ENCODE data around the gene UNC5A.

Gene UNC5A

GRCh38 chr5:176881816-176882566 is 71.6 kb downstream of the UNC5A start:
- no peak for DNase-seq

DNA sequence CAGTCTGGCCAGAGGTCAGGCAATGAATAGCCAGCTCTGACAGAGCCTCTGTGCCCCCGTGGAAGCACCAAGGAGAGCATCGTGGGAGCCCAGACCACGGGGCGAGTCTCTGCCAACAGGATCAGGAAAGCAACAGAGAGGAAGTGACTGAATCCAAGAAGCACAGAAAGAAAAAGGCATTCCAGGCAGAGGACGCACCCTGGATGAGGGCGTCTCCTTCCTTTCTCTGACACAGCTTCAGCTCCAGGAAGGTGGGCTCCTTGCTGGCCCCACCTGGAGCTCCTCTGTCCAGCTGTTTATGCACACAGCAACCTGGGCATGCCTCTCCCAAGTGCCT is 72.2 kb downstream of the UNC5A start:
- DNase-seq, result no peak

GRCh38 chr5:176883700-176884570 is 73.6 kb downstream of the UNC5A start:
- DNase-seq, result no peak

DNA sequence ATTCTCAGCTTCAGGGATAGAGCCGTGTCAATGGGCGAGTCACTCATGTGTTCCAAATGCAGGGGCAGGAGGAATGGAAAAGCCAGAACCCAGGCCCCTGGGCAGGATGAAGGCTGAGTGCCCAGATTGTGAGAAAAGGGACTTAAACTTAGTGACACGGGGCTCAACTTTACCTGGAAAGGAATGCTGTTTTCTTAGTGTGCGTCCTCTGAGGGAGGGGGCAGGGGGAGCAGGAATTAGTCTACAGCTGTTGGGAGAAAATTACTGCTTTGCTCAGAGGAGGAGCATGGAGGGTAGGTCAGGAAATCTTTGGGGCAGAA is 74.2 kb downstream of the UNC5A start:
- no peak for DNase-seq

DNA sequence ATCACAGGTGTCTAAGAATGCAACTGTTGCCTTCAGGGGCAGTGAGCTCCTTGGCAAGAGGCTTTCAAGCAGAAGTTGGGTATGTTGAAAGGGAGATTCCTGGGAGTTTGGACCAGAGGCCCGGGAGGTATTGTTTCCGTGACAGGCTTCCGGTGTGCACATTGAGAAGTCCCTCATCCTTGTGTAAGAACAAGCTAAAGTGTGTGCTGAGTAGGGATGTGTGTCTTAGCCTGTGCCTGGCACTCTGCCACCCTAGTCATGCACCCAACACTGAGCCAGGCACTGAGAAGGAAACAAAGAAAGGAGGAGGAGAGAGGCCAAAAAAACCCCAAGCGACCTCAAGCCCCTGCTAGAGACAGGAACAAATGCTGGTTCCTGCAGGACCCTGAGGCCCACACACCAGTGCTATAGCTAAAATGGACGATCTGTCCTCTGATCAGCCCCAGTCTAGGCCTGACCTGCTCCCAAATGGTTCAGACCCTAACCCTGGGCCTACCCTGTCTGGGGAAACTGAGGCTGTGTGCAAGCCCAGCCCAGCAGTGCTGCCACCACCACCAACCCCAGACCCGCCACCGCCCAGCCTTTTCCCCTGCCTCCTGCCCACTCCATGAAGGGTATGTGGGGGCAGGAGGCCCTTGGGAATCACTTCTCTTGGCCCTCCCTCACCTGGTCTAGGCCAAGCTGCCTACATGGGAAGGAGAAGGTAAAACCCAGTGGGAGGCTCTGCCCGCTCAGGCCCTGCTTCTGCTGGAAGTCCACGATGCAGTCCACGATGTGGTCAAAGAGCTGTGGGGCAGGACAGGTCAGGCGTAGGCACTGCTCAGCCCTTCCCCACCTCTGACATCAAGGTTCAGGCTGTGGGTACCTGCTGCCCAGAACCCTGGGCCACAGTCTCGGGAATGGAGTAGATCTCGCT is 76.2 kb downstream of the UNC5A start:
- no peak for DNase-seq

- no peak for DNase-seq
Observed at GRCh38 chr5:176887252-176887849, 77.0 kb downstream of the UNC5A start.

DNA sequence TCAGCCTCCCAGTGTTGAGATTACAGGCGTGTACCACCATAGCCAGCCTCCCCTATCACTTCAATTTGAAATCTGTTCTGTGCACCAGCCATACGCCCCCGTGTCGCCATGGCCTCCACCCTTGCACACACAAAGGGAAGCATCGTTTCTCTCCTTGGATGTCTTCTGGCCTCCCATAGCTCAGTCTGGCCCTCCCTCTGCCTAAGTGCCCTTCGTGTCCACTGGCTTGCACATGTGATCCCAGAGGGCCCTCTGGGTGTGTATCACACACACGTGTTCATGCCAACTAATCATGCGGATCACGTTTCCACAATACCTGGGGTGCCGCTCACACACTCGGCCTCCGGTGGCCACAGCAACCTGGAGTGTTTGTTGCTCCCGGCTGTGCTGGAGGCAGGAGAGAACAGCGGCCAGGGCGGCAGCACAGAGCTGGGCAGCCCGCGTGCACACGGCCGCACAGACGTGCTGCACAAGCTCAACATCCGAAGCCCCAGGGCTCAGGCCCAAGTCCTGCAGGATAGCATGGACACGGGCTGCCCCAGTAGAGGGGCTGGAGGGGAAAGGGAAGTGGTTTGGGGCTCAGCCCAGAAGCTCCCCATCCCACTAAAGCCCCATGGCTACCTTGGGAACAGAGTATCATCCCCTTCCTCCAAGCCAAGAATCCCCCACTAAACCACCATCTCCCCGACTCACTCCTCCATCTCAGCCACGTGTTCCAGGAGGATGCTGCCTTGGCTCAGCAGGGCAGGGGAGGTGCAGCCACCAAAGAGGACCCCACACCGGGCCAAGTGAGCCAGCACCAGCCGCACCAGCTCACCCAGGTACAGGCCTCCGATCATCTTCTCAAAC is 77.9 kb downstream of the UNC5A start:
- no peak for DNase-seq

DNA sequence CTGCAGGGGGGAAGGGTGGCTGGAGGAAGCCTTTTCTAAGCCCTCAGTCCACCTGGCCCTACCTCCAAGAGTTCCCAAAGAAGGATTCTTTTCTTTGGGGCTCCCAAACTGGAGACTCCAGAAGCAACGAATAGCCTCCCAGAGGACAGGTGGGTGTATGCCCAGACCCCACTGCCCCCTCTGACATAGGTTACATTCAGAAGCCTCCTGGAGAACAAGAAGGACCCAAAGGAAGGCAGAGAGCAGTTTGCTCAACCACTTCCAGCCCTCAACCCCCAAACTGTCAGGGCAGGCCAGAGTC is 78.5 kb downstream of the UNC5A start:
- no peak for DNase-seq

DNA sequence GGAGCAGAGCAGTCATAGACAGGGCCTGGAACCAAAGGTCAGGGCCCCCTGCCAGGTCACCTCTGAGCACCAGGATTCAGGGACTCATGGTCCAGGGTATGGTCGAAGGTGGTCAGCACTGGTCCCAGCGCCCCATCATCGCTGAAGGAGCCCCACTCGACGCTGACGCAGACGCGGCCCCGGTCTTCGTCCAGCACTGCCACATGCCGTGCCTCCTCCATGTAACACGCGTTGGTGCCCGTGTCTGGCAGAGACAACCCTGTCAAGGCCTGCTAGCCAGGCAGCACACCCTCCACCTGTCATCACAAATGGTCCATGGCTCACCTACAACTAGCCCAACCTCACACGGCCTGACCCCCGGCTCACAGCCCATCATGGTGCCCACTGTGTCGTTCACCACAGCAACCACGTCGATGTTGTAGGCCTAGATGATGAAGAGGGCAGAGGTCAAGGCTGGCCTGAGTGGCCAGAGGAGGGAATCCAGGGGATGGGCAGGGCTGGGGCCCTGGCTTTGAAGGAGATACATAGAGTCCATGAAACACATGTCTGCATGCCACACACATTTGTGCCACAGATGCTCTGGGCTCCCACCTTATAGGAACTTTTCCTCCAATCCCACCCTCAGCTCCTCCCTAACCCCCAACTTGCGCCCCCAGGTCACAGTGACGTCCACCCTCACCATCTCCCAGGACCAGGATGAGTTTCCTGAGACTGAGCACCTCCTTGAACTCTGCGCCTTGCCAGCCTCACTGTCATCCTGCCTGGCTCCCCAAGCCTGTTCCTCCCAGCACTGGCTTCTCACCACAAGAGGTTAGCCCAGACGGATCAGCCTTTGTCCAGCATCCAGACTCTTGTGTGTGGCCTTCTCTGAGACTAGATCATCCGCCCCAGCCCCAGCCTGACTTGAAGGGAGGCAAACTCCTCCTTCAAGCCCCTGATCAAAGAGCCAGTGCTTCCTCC is 79.2 kb downstream of the UNC5A start:
- no peak for DNase-seq

GRCh38 chr5:176890455-176891330 is 80.3 kb downstream of the UNC5A start:
- DNase-seq, result no peak

DNA sequence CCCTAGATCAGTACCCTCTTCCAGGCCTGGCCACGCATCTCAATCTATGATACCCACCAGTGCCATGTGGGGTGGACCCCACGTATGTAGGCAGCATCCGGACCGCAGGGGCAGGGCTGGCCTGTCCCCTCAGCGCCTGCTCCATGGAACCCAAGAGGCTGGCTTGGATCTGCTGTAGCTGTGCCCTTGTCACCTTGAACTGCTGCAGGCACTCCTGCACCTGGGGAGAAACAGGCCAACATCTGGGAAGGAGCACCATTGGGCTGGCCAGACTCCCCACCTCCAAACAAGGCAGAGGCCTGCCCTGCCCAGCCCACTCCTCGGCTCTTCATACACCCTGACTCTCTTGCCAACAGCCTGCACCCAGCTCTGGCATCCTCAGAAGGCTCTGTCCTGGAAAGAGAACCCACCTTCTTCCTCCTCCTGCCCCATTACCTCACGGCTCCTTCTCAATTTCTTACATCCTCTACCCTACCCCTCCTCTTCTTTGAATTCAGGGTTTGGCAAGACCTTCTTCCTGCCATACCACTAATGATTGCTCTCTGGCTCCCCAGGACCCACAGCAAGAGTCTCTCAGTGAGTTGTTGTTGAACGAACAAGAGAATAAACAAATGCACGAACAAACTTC is 81.1 kb downstream of the UNC5A start:
- no peak for DNase-seq

DNA sequence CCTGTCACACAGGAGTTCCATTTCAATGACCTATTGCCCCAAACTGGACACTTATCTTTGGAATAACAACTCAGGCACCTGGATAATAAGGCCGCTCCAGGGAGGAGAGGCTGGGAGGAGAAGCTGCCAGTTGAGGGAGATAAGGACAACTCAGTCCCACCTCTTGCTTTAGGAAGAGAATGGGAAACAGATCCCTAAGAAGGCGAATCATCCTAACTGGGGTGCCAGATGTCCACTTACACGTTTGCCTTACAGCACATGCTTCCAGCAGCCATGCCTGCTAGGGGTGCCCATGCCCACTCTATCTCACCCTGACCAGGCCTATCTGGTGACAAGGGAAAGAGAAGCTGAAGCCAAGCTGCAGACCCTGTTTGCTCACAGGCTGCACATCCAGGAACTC is 82.3 kb downstream of the UNC5A start:
- no peak for DNase-seq

DNA sequence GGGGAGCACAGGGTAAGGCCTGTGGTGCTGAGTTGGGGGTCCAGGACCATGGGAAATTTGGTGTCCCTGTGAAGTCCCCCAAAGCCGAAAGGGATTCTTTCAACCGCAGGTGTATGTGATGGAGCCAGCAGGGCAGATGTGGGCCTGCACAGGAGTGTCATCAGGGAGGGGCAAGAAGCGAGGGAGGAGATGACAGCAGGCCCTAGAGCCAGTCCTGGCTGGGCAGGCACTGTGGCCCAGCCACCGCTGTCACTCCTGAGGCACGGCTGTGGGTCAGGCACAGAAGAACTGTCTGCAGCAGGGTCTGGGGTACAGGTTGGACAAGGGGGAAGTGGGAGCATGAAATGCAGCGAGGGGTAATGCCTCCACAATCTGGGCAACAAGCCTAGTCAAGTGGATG is 83.9 kb downstream of the UNC5A start:
- DNase-seq, result no peak

- no peak for DNase-seq
Observed at GRCh38 chr5:176895831-176896230, 85.5 kb downstream of the UNC5A start.

DNA sequence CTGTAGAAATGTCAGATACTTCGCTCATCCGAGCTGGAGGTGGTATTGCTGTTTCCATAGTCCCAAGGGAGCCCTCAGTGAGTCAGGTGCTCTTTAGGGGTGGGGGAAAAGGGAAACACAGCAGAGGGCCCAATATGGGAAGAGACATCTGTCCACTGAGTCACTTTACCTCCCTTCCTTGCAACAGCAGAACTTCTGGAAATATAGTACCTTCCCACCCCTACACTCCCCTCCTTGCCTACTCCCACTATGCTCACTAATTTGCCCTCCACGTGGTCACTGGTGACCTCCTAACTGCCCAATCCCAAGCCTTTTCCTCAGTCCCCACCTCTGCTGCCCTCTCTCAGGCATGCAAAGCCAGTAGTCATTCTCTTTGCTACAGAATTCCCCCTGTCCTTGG is 86.9 kb downstream of the UNC5A start:
- no peak for DNase-seq

- no peak for DNase-seq
Observed at GRCh38 chr5:176899296-176899891, 89.0 kb downstream of the UNC5A start, which contains the start of gene HK3. TSS of gene HK3 (minus strand) at chr5:176899346. CDS start at chr5:176896159, 3,187 bp downstream.

GRCh38 chr5:176899946-176900779 is 89.8 kb downstream of the UNC5A start:
- no peak for DNase-seq

- no peak for DNase-seq
Observed at GRCh38 chr5:176900780-176901204, 90.4 kb downstream of the UNC5A start.
